SK-N-SH treated with all-trans-retinoic acid at 6 μM for 48 hours (cell line): Measurements from ENCODE around the gene OSBPL1A.

Source experiments
- ATAC-seq: fragments of 200-7000 bp; cut with Tn5 transposase; 3 replicates; pipeline ENCODE4 v1.9.1; 2020; ENCODE audit warnings: mild to moderate bottlenecking, moderate library complexity
- ARNTL ChIP-seq: fragments of 450-650 bp; formaldehyde crosslinking; IDR thresholded peaks from 2 replicates; pipeline ENCODE4 v1.5.0; 2020; ENCODE audit warnings: low read depth, mild to moderate bottlenecking, moderate library complexity, borderline replicate concordance
- BACH2 ChIP-seq: fragments of 250-450 bp; sonication (Bioruptor Pico); IDR thresholded peaks from 2 replicates; pipeline ENCODE4 v1.9.0; 2021; ENCODE audit warnings: mild to moderate bottlenecking, borderline replicate concordance
- CSDC2 ChIP-seq: fragments of 250-450 bp; sonication (Bioruptor Pico); IDR thresholded peaks from 2 replicates; pipeline ENCODE4 v1.5.0; 2020; ENCODE audit warnings: mild to moderate bottlenecking, moderate library complexity
- ESRRG ChIP-seq: fragments of 250-450 bp; sonication (Bioruptor Pico); IDR thresholded peaks from 2 replicates; pipeline ENCODE4 v1.6.1; 2021; ENCODE audit warnings: mild to moderate bottlenecking
- GLIS3 ChIP-seq: fragments of 250-450 bp; sonication (Bioruptor Pico); IDR thresholded peaks from 2 replicates; pipeline ENCODE4 v1.5.0; 2020; ENCODE audit warnings: mild to moderate bottlenecking, moderate library complexity
- ISL1 ChIP-seq: fragments of 250-450 bp; sonication (Bioruptor Pico); IDR thresholded peaks from 2 replicates; pipeline ENCODE4 v2.1.2; 2022; ENCODE audit warnings: mild to moderate bottlenecking, moderate library complexity
- OSR1 ChIP-seq: fragments of 250-450 bp; sonication (Bioruptor Pico); IDR thresholded peaks from 2 replicates; pipeline ENCODE4 v1.8.0; 2022; ENCODE audit warnings: moderate library complexity, mild to moderate bottlenecking, inconsistent platforms
- PATZ1 ChIP-seq: fragments of 250-450 bp; sonication (Bioruptor Pico); IDR thresholded peaks from 2 replicates; pipeline ENCODE4 v1.8.0; 2020; ENCODE audit warnings: mild to moderate bottlenecking, moderate library complexity, borderline replicate concordance
- PPARA ChIP-seq: fragments of 250-450 bp; sonication (Bioruptor Pico); IDR thresholded peaks from 2 replicates; pipeline ENCODE4 v1.5.0; 2020; ENCODE audit warnings: mild to moderate bottlenecking, borderline replicate concordance
- RARB ChIP-seq: fragments of 250-450 bp; sonication (Bioruptor Pico); IDR thresholded peaks from 2 replicates; pipeline ENCODE4 v1.8.0; 2021; ENCODE audit warnings: mild to moderate bottlenecking, moderate library complexity
- SNAI2 ChIP-seq: fragments of 250-450 bp; sonication (Bioruptor Pico); IDR thresholded peaks from 2 replicates; pipeline ENCODE4 v1.5.0; 2020; ENCODE audit warnings: mild to moderate bottlenecking, moderate library complexity
- TCF4 ChIP-seq: fragments of 250-450 bp; sonication (Bioruptor Pico); IDR thresholded peaks from 2 replicates; pipeline ENCODE4 v1.8.0; 2021; ENCODE audit warnings: mild to moderate bottlenecking, moderate library complexity, borderline replicate concordance
- ZC3H10 ChIP-seq: fragments of 250-450 bp; sonication (Bioruptor Pico); IDR thresholded peaks from 2 replicates; pipeline ENCODE4 v1.5.1; 2021; ENCODE audit warnings: mild to moderate bottlenecking, moderate library complexity
- ZFP3 ChIP-seq: fragments of 250-450 bp; sonication (Bioruptor Pico); IDR thresholded peaks from 2 replicates; pipeline ENCODE4 v1.5.0; 2020; ENCODE audit warnings: mild to moderate bottlenecking, moderate library complexity
- ZFP30 ChIP-seq: fragments of 450-650 bp; formaldehyde crosslinking; IDR thresholded peaks from 2 replicates; pipeline ENCODE4 v1.5.0; 2022; ENCODE audit warnings: mild to moderate bottlenecking, moderate library complexity
- ZNF565 ChIP-seq: fragments of 450-650 bp; formaldehyde crosslinking; conservative IDR thresholded peaks from 2 replicates; pipeline ENCODE4 v1.5.0; 2020; ENCODE audit warnings: low read depth, mild to moderate bottlenecking, moderate library complexity
- ZNF70 ChIP-seq: fragments of 450-650 bp; formaldehyde crosslinking; IDR thresholded peaks from 2 replicates; pipeline ENCODE4 v1.5.0; 2020; ENCODE audit warnings: mild to moderate bottlenecking, moderate library complexity
- ZNF8 ChIP-seq: fragments of 450-650 bp; formaldehyde crosslinking; IDR thresholded peaks from 2 replicates; pipeline ENCODE4 v1.5.0; 2020; ENCODE audit warnings: mild to moderate bottlenecking, moderate library complexity
- TF ChIP-seq, protein P1 (sequence below): fragments of 250-450 bp; sonication (Bioruptor Pico); IDR thresholded peaks from 2 replicates; pipeline ENCODE4 v1.8.0; 2021; ENCODE audit warnings: low read depth, mild to moderate bottlenecking, moderate library complexity, borderline replicate concordance
- TF ChIP-seq, protein P2 (sequence below): fragments of 250-450 bp; sonication (Bioruptor Pico); IDR thresholded peaks from 2 replicates; pipeline ENCODE4 v1.5.1; 2020; ENCODE audit warnings: low read depth, mild to moderate bottlenecking, moderate library complexity
- TF ChIP-seq, protein P3 (sequence below): fragments of 250-450 bp; sonication (Bioruptor Pico); IDR thresholded peaks from 2 replicates; pipeline ENCODE4 v1.5.1; 2021; ENCODE audit warnings: mild to moderate bottlenecking, moderate library complexity
- TF ChIP-seq, protein P4 (sequence below): fragments of 250-450 bp; sonication (Bioruptor Pico); IDR thresholded peaks from 2 replicates; pipeline ENCODE4 v1.5.0; 2020; ENCODE audit warnings: mild to moderate bottlenecking, moderate library complexity

The OSBPL1A gene

DNA sequence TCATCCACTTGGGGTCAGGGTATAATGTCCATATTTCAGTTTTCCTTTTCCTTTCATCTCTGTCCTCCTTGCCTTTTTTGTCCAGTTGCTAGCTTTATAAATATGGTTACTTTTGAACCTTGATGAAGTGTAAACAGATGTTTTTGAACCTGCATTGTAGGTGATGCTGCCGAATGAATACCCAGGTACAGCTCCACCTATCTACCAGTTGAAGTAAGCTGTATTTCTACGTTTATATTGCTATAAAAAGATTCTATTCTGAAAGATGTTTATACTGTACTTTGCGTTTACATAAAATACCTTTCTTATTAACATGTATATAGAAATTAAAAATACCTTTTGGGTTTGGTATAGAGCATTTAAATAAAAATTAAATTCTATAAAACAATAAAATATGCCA, 31.1 kb upstream of the OSBPL1A start:
- TF ChIP-seq, protein P1, sequence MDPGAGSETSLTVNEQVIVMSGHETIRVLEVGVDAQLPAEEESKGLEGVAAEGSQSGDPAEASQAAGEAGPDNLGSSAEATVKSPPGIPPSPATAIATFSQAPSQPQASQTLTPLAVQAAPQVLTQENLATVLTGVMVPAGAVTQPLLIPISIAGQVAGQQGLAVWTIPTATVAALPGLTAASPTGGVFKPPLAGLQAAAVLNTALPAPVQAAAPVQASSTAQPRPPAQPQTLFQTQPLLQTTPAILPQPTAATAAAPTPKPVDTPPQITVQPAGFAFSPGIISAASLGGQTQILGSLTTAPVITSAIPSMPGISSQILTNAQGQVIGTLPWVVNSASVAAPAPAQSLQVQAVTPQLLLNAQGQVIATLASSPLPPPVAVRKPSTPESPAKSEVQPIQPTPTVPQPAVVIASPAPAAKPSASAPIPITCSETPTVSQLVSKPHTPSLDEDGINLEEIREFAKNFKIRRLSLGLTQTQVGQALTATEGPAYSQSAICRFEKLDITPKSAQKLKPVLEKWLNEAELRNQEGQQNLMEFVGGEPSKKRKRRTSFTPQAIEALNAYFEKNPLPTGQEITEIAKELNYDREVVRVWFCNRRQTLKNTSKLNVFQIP, result no peak
- no peak for TF ChIP-seq ZNF70 (CRISPR knock-in tag)
- TF ChIP-seq CSDC2, result no peak
- no peak for TF ChIP-seq TCF4
- no peak for TF ChIP-seq ZC3H10 (CRISPR knock-in tag)
- TF ChIP-seq SNAI2, result no peak
- TF ChIP-seq, protein P2, sequence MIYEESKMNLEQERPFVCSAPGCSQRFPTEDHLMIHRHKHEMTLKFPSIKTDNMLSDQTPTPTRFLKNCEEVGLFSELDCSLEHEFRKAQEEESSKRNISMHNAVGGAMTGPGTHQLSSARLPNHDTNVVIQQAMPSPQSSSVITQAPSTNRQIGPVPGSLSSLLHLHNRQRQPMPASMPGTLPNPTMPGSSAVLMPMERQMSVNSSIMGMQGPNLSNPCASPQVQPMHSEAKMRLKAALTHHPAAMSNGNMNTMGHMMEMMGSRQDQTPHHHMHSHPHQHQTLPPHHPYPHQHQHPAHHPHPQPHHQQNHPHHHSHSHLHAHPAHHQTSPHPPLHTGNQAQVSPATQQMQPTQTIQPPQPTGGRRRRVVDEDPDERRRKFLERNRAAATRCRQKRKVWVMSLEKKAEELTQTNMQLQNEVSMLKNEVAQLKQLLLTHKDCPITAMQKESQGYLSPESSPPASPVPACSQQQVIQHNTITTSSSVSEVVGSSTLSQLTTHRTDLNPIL (CRISPR knock-in tag), result no peak
- no peak for TF ChIP-seq ESRRG (CRISPR knock-in tag)
- TF ChIP-seq PATZ1 (CRISPR knock-in tag), result no peak
- TF ChIP-seq BACH2 (CRISPR knock-in tag), result no peak
- TF ChIP-seq ISL1 (CRISPR knock-in tag), result no peak
- TF ChIP-seq, protein P3, sequence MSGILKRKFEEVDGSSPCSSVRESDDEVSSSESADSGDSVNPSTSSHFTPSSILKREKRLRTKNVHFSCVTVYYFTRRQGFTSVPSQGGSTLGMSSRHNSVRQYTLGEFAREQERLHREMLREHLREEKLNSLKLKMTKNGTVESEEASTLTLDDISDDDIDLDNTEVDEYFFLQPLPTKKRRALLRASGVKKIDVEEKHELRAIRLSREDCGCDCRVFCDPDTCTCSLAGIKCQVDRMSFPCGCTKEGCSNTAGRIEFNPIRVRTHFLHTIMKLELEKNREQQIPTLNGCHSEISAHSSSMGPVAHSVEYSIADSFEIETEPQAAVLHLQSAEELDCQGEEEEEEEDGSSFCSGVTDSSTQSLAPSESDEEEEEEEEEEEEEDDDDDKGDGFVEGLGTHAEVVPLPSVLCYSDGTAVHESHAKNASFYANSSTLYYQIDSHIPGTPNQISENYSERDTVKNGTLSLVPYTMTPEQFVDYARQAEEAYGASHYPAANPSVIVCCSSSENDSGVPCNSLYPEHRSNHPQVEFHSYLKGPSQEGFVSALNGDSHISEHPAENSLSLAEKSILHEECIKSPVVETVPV (CRISPR knock-in tag), result no peak
- no peak for TF ChIP-seq GLIS3 (CRISPR knock-in tag)
- TF ChIP-seq ZNF565, result no peak
- TF ChIP-seq ZNF8, result no peak
- ATAC-seq, result no peak

DNA sequence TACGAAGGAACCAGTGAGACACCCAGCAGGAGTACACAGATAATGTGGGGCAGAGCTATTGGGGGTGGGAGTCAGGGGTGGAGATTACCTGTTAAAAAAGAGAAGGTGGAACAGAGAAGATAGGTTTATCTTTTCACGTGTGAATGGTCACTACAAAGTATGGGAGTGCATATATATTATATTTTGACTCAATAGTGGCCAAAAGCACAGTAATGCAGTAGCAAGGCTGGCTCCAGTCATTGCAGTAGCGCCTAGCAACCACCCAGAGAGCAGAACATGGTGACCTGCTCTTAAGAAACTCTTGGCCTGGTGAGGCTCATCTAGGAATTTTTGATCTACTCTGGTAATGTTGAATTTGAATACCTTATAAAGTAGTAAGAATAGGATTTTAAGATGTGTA, 29.9 kb upstream of the OSBPL1A start:
- ATAC-seq, result peak; percentile 50
- no peak for TF ChIP-seq ARNTL
- no peak for TF ChIP-seq ZNF70 (CRISPR knock-in tag)

- ATAC-seq, result peak; percentile 94
- TF ChIP-seq ESRRG (CRISPR knock-in tag), result no peak
- peak; percentile 92 for TF ChIP-seq OSR1
- TF ChIP-seq, protein P1, result no peak
- TF ChIP-seq PATZ1 (CRISPR knock-in tag), result peak; percentile 70; the same call in 1 of the 2 replicates
- TF ChIP-seq PPARA (CRISPR knock-in tag), result peak; percentile 89; the same call in 1 of the 2 replicates
- TF ChIP-seq GLIS3 (CRISPR knock-in tag), result peak; percentile 73
- TF ChIP-seq, protein P4, sequence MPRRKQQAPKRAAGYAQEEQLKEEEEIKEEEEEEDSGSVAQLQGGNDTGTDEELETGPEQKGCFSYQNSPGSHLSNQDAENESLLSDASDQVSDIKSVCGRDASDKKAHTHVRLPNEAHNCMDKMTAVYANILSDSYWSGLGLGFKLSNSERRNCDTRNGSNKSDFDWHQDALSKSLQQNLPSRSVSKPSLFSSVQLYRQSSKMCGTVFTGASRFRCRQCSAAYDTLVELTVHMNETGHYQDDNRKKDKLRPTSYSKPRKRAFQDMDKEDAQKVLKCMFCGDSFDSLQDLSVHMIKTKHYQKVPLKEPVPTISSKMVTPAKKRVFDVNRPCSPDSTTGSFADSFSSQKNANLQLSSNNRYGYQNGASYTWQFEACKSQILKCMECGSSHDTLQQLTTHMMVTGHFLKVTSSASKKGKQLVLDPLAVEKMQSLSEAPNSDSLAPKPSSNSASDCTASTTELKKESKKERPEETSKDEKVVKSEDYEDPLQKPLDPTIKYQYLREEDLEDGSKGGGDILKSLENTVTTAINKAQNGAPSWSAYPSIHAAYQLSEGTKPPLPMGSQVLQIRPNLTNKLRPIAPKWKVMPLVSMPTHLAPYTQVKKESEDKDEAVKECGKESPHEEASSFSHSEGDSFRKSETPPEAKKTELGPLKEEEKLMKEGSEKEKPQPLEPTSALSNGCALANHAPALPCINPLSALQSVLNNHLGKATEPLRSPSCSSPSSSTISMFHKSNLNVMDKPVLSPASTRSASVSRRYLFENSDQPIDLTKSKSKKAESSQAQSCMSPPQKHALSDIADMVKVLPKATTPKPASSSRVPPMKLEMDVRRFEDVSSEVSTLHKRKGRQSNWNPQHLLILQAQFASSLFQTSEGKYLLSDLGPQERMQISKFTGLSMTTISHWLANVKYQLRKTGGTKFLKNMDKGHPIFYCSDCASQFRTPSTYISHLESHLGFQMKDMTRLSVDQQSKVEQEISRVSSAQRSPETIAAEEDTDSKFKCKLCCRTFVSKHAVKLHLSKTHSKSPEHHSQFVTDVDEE, result peak; percentile 83
- TF ChIP-seq BACH2 (CRISPR knock-in tag), result no peak
- TF ChIP-seq ISL1 (CRISPR knock-in tag), result peak; percentile 37; the same call in 1 of the 2 replicates
- TF ChIP-seq ARNTL, result no peak
- peak; percentile 80; the same call in 1 of the 2 replicates for TF ChIP-seq SNAI2
- peak; percentile 93 for TF ChIP-seq CSDC2
- peak; percentile 56; the same call in 1 of the 2 replicates for TF ChIP-seq ZFP30 (CRISPR knock-in tag)
- no peak for TF ChIP-seq RARB (CRISPR knock-in tag)
- peak; percentile 83 for TF ChIP-seq ZFP3 (CRISPR knock-in tag)
- TF ChIP-seq, protein P3 (CRISPR knock-in tag), result no peak
- peak; percentile 14; the same call in 1 of the 2 replicates for TF ChIP-seq ZNF8
Measured at GRCh38 chr18:24426398-24427294, 29.0 kb upstream of the OSBPL1A start, which contains the start of gene IMPACT. TSS of gene IMPACT (plus strand) at chr18:24426670. CDS start at chr18:24426757, 87 bp downstream.
